T-helper 1 cell (primary cell): Measurements from ENCODE around the gene KLF6.

Experiments
- DNase-seq, 5 donors: peaks; one replicate each; pipeline ENCODE4 v3.0.0-alpha.2; 2012 to 2020
- total RNA-seq, 4 donors: gene quantifications; one replicate each; lab custom pipeline; 2026; lab: John Stamatoyannopoulos, UW

Gene KLF6
- total RNA-seq = 1,693 to 3,227 (median 2,353) reads per million in 4 donors

GRCh38 chr10:3784510-3785250, at the start of gene KLF6:
Gene KLF6, minus strand, starts transcription at chr10:3785209. Its CDS starts 195 bp downstream, at chr10:3785014.
- DNase-seq = peak in 2 of 5 donors; percentile 36 to 39

GRCh38 chr10:3834404-3834803, 49.4 kb upstream of the KLF6 start:
- no peak for DNase-seq

- DNase-seq = no peak
Measured at GRCh38 chr10:3833046-3833445, 48.0 kb upstream of the KLF6 start.

- DNase-seq = no peak
Measured at GRCh38 chr10:3832022-3832786, 47.2 kb upstream of the KLF6 start.

- DNase-seq = no peak
Measured at GRCh38 chr10:3831608-3832007, 46.6 kb upstream of the KLF6 start.

- DNase-seq = no peak
Measured at GRCh38 chr10:3830946-3831345, 45.9 kb upstream of the KLF6 start.

GRCh38 chr10:3829156-3830050, 44.4 kb upstream of the KLF6 start:
- DNase-seq = no peak

- peak in 1 of 5 donors; percentile 72 for DNase-seq
Measured at GRCh38 chr10:3828404-3829155, 43.6 kb upstream of the KLF6 start.

- DNase-seq = no peak
Measured at GRCh38 chr10:3827768-3828403, 42.9 kb upstream of the KLF6 start.

- no peak for DNase-seq
Measured at GRCh38 chr10:3827266-3827665, 42.3 kb upstream of the KLF6 start.

- DNase-seq = no peak
Measured at GRCh38 chr10:3825862-3826351, 40.9 kb upstream of the KLF6 start.

- no peak for DNase-seq
Measured at GRCh38 chr10:3825244-3825643, 40.2 kb upstream of the KLF6 start.

- no peak for DNase-seq
Measured at GRCh38 chr10:3822541-3823330, 37.7 kb upstream of the KLF6 start.

GRCh38 chr10:3820255-3820654, 35.2 kb upstream of the KLF6 start:
- no peak for DNase-seq

- no peak for DNase-seq
Measured at GRCh38 chr10:3816995-3817394, 32.0 kb upstream of the KLF6 start.

- peak in 1 of 5 donors; percentile 23 for DNase-seq
Measured at GRCh38 chr10:3814838-3815220, 29.8 kb upstream of the KLF6 start.

- no peak for DNase-seq
Measured at GRCh38 chr10:3813986-3814837, 29.2 kb upstream of the KLF6 start.

- DNase-seq = no peak
Measured at GRCh38 chr10:3813267-3813666, 28.3 kb upstream of the KLF6 start.

GRCh38 chr10:3812141-3812540, 27.1 kb upstream of the KLF6 start:
- DNase-seq = no peak
